Measurements from ENCODE around the gene FAM217B.

Gene FAM217B

GRCh38 chr20:59985864-59986263, 45.7 kb downstream of the FAM217B start:
- FAIRE-seq (no peak), DNase-seq (ENCODE audit: insufficient read length) (no peak)
- no peak for TF ChIP-seq POLR2A (IDR thresholded peaks at IDR 0.05; ENCODE audit: low read depth, low read length)
- TF ChIP-seq TAF1 (IDR thresholded peaks at IDR 0.05; ENCODE audit: borderline replicate concordance, low read depth, low read length) = no peak
- no peak for TF ChIP-seq POLR2AphosphoS5 (IDR thresholded peaks at IDR 0.05; ENCODE audit: low read depth, low read length)

- TF ChIP-seq TAF1 (IDR thresholded peaks at IDR 0.05; ENCODE audit: borderline replicate concordance, low read depth, low read length) = no peak
- TF ChIP-seq POLR2AphosphoS5 (IDR thresholded peaks at IDR 0.05; ENCODE audit: low read depth, low read length) = no peak
- TF ChIP-seq POLR2A (IDR thresholded peaks at IDR 0.05; ENCODE audit: low read depth, low read length) = no peak
- DNase-seq (ENCODE audit: insufficient read length) (no peak), FAIRE-seq (no peak)
Observed at GRCh38 chr20:59987135-59987534, 46.9 kb downstream of the FAM217B start.

- FAIRE-seq = no peak
- TF ChIP-seq POLR2AphosphoS5 (IDR thresholded peaks at IDR 0.05; ENCODE audit: low read depth, low read length) = no peak
- TF ChIP-seq TAF1 (IDR thresholded peaks at IDR 0.05; ENCODE audit: borderline replicate concordance, low read depth, low read length) = no peak
- TF ChIP-seq POLR2A (IDR thresholded peaks at IDR 0.05; ENCODE audit: low read depth, low read length) = no peak
- DNase-seq (ENCODE audit: insufficient read length) = no peak
Observed at GRCh38 chr20:59988141-59988540, 48.0 kb downstream of the FAM217B start.

GRCh38 chr20:59992526-59993084, 52.4 kb downstream of the FAM217B start:
- TF ChIP-seq TAF1 (IDR thresholded peaks at IDR 0.05; ENCODE audit: borderline replicate concordance, low read depth, low read length) (no peak), POLR2AphosphoS5 (IDR thresholded peaks at IDR 0.05; ENCODE audit: low read depth, low read length) (no peak), POLR2A (IDR thresholded peaks at IDR 0.05; ENCODE audit: low read depth, low read length) (no peak)
- FAIRE-seq (no peak), DNase-seq (ENCODE audit: insufficient read length) (no peak)

- FAIRE-seq = no peak
- no peak for DNase-seq (ENCODE audit: insufficient read length)
- TF ChIP-seq TAF1 (IDR thresholded peaks at IDR 0.05; ENCODE audit: borderline replicate concordance, low read depth, low read length) = no peak
- TF ChIP-seq POLR2AphosphoS5 (IDR thresholded peaks at IDR 0.05; ENCODE audit: low read depth, low read length) = no peak
- TF ChIP-seq POLR2A (IDR thresholded peaks at IDR 0.05; ENCODE audit: low read depth, low read length) = no peak
Observed at GRCh38 chr20:59993736-59994430, 53.7 kb downstream of the FAM217B start.

GRCh38 chr20:59994697-59995122, 54.5 kb downstream of the FAM217B start:
- TF ChIP-seq TAF1 (IDR thresholded peaks at IDR 0.05; ENCODE audit: borderline replicate concordance, low read depth, low read length) (no peak), POLR2AphosphoS5 (IDR thresholded peaks at IDR 0.05; ENCODE audit: low read depth, low read length) (no peak), POLR2A (IDR thresholded peaks at IDR 0.05; ENCODE audit: low read depth, low read length) (no peak)
- DNase-seq (ENCODE audit: insufficient read length) (no peak), FAIRE-seq (no peak)

GRCh38 chr20:59996108-59996507, 55.9 kb downstream of the FAM217B start:
- TF ChIP-seq TAF1 (IDR thresholded peaks at IDR 0.05; ENCODE audit: borderline replicate concordance, low read depth, low read length) = no peak
- TF ChIP-seq POLR2A (IDR thresholded peaks at IDR 0.05; ENCODE audit: low read depth, low read length) = no peak
- TF ChIP-seq POLR2AphosphoS5 (IDR thresholded peaks at IDR 0.05; ENCODE audit: low read depth, low read length) = no peak
- no peak for DNase-seq (ENCODE audit: insufficient read length)

GRCh38 chr20:59997896-59998295, 57.7 kb downstream of the FAM217B start:
- no peak for TF ChIP-seq POLR2AphosphoS5 (IDR thresholded peaks at IDR 0.05; ENCODE audit: low read depth, low read length)
- no peak for TF ChIP-seq TAF1 (IDR thresholded peaks at IDR 0.05; ENCODE audit: borderline replicate concordance, low read depth, low read length)
- no peak for TF ChIP-seq POLR2A (IDR thresholded peaks at IDR 0.05; ENCODE audit: low read depth, low read length)
- DNase-seq (ENCODE audit: insufficient read length) (no peak), FAIRE-seq (no peak)

More at GRCh38 chr20:59996108-59996507, 55.9 kb downstream of the FAM217B start:
- no peak for FAIRE-seq

All from GM12892 (cell line).